GM20000 (cell line): ENCODE data around the gene ARHGAP24.

ENCODE experiments used
- DNase-seq: peaks from one replicate; pipeline ENCODE4 v3.0.0; 2012; ENCODE audit warnings: low spot score
- CTCF ChIP-seq: IDR thresholded peaks from 2 replicates; pipeline ENCODE4 v1.5.1; 2012; ENCODE audit warnings: mild to moderate bottlenecking, control low read depth; ENCODE audit errors: extremely low read depth, missing control alignments

The ARHGAP24 gene

GRCh38 chr4:85672116-85672515 is 197.2 kb downstream of the ARHGAP24 start:
- no peak for TF ChIP-seq CTCF
- no peak for DNase-seq

- DNase-seq = no peak
- no peak for TF ChIP-seq CTCF
These were observed 198.0 kb downstream of the ARHGAP24 start for GRCh38 chr4:85672959-85673358.

GRCh38 chr4:85673540-85673939 is 198.6 kb downstream of the ARHGAP24 start:
- no peak for TF ChIP-seq CTCF
- no peak for DNase-seq

DNA sequence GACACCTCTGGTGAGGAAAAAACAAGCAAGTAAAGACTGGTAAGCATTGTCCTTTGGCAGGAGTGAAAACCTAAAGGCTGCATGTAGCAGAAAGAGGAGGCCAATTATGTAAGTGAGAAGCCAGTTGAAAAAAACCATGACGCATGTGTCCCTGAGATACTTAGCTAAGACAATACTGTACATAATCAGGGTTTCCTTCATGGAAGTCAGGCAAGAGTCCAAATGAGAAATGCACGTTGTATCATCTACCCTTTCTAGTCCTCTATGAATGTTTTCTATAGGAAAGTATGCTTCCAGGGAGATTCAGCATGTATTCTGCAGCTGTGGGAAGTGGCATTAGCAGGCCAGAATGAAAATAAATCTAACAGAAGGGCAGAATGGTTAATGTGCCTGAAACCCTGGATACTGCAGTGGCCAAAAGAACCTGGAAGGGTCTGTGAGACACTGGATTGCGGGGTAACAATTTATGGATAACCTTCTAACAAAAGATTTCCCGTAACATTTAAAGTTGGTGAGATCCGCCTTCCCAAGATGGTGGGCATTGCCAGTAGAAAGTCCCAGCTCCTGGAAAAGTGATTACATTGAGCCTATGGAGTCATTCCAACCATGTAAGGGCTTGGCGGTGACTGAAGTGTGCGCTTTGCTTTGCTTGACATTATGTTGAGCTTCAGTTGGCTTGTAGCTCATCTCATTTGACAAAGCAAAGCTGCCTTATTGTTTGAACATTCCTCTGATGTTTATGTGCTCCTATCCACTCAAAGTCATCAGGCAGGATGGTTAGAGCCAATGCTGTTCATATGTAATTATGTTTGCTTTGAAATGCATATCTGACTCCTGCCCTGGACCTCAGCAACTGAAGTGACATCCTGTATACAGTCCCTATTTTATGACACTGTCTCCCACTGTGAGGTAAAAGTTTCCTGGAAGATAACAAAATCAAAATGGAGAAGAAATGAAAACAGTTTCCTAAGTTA is 200.4 kb downstream of the ARHGAP24 start:
- no peak for TF ChIP-seq CTCF
- no peak for DNase-seq

DNA sequence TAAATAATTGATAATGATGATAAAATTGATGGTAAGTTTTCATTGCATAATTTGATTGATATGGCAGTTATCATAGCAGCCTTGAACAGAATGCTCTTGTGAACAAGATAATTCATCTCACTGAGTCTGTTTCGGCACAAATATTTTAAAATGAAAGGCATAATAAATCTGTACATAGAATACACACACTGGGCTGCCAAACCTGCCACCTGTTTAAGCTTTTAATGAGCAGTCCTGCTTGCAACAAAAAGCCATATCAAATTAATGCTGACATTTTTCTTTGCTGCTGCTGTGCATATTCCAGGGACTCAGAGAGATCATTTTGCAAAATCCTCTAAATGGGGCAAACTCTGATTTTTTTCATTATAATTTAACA is 201.1 kb downstream of the ARHGAP24 start:
- no peak for TF ChIP-seq CTCF
- no peak for DNase-seq

DNA sequence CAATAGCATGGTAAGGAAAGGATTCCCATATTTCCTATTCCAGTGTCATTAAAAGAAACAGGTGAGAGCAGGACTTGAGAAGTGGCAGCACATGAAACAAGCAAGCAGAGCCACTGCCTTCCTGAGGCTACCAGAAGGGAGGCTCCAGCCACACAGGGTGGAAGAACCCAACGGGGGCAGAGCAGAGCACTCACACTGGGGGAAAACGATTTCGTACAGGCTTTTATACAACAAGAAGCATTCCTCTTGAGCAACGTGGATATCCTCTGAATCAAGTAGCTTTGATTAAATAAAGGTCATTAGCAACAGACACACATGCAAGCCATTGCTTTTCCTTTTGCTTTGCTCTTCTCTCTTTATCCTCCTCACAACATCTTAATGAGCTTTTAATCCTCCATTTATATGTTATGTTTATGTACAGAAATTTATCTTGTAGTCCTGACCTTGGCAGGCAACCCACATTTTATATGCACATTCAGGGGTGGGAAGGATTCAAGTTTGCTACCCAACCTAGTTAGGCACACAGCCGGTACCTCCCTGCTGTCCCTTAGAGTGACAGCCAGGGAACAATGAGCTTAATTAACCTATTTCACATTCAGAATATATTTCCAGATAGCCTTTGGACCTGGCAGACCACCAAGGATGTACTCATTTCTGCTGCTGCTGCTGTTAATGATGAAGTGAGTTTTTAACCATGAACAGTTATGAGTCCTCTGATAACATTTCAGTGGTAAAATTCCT is 202.1 kb downstream of the ARHGAP24 start:
- DNase-seq = no peak
- no peak for TF ChIP-seq CTCF

- no peak for TF ChIP-seq CTCF
- DNase-seq = no peak
These were observed 206.3 kb downstream of the ARHGAP24 start for GRCh38 chr4:85681221-85681657.
